Measurements from ENCODE around the gene ZBTB3. TPM values are rescaled to one million over a fixed set of nuclear protein-coding genes. Genes with fewer than 3 reads are reported as not detected.

The ZBTB3 gene
- total RNA-seq, 1 donor from 2014 or later: 13.4 TPM

- no peaks in the 10 kb centered on the region for H3K27me3 Mint-ChIP-seq
- peak overlapping the region; percentile 99 for H3K27ac Mint-ChIP-seq
These were observed 45.2 kb downstream of the ZBTB3 start for GRCh38 chr11:62708793-62709192.

GRCh38 chr11:62708392-62708791 is 45.6 kb downstream of the ZBTB3 start:
- no peak for DNase-seq (ENCODE audit: low spot score, unreplicated experiment)
- H3K4me1 Mint-ChIP-seq (ENCODE audit: low read depth): peaks cover 34% of the 10 kb centered on the region
- H3K9me3 Mint-ChIP-seq (ENCODE audit: low read depth): no peaks in the 10 kb centered on the region
- TF ChIP-seq CTCF (IDR thresholded peaks at IDR 0.05; ENCODE audit: unreplicated experiment): no peak
- H3K36me3 Mint-ChIP-seq (ENCODE audit: insufficient read depth): peaks cover 10% of the 10 kb centered on the region
- peak overlapping the region; percentile 95 for H3K4me3 Mint-ChIP-seq (ENCODE audit: low read depth)
- peak overlapping the region; percentile 99 for H3K27ac Mint-ChIP-seq
- H3K27me3 Mint-ChIP-seq: no peaks in the 10 kb centered on the region

More at GRCh38 chr11:62708793-62709192, 45.2 kb downstream of the ZBTB3 start:
- peaks cover 13% of the 10 kb centered on the region for H3K36me3 Mint-ChIP-seq (ENCODE audit: insufficient read depth)
- TF ChIP-seq CTCF (IDR thresholded peaks at IDR 0.05; ENCODE audit: unreplicated experiment): no peak
- H3K9me3 Mint-ChIP-seq (ENCODE audit: low read depth): no peaks in the 10 kb centered on the region
- peaks cover 36% of the 10 kb centered on the region for H3K4me1 Mint-ChIP-seq (ENCODE audit: low read depth)
- DNase-seq (ENCODE audit: low spot score, unreplicated experiment): no peak
- H3K4me3 Mint-ChIP-seq (ENCODE audit: low read depth): peak overlapping the region; percentile 95

DNA sequence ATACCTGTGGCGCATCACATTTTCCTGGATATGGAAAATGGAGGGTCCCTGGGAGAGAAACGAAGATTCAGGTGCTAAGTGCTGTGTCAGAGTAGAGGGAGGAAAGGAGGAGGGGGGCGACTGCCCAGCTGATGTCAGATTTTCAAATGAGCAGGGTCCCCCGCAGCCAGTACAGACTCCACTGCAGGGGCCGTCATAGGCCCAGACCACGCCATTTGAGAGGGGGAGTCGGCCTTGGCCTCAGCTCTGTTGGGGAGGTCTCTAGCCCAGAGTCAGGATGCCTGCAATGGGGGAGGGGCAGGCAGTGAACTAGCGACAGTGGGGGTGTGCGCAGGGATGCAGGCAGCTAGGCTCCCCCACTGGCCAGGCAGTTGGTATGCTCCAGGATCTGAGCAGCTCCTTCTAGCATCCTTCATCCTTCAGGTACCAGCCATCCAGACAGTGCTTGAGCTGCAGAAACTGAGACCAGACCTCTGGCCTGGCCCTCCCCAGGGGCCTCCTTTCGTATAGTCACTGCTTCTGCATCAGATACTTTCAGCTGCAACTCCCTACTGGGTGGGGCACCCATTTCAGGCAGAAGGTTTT is 46.6 kb downstream of the ZBTB3 start, which contains the start of the genes BSCL2 and GNG3:
BSCL2 (minus strand) TSS at position 148 of the 585 bp plus-strand sequence. CDS start 229 bp downstream, outside the sequence.
GNG3 (plus strand) TSS at position 400 of the 585 bp plus-strand sequence. CDS start 620 bp downstream, outside the sequence.
- Mint-ChIP-seq H3K4me1 (ENCODE audit: low read depth) (peaks cover 28% of the 10 kb centered on the region), H3K36me3 (ENCODE audit: insufficient read depth) (peaks cover 12% of the 10 kb centered on the region)

DNA sequence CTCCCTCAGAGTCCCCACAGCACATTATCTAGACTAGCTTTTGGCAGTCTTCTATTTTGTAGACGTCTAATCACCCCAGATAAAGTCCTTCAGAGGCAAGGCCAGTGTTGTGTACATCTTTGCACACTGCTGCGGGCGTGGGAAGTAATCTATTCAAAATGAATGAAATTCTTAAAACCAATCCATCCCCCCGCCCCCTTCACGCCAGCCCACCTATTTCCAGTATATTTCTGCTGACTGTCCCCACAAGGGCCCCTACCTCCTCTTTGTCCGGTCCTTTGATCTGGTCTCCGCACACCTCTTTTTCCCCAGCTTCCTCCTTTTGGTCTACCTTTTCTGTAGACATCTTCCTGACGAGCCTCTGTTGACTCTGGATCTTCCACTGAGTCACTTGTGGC is 47.1 kb downstream of the ZBTB3 start:
- Mint-ChIP-seq H3K9me3 (ENCODE audit: low read depth) (no peaks in the 10 kb centered on the region), H3K27me3 (no peaks in the 10 kb centered on the region), H3K27ac (peak overlapping the region; percentile 81), H3K4me3 (ENCODE audit: low read depth) (peak overlapping the region; percentile 64), H3K36me3 (ENCODE audit: insufficient read depth) (peaks cover 11% of the 10 kb centered on the region), H3K4me1 (ENCODE audit: low read depth) (peaks cover 28% of the 10 kb centered on the region)
- no peak for TF ChIP-seq CTCF (IDR thresholded peaks at IDR 0.05; ENCODE audit: unreplicated experiment)
- DNase-seq (ENCODE audit: low spot score, unreplicated experiment): no peak

More for the DNA sequence above, 46.6 kb downstream of the ZBTB3 start, which contains the start of the genes BSCL2 and GNG3:
- Mint-ChIP-seq H3K27ac (peak within 1 kb of the TSS; percentile 99), H3K9me3 (ENCODE audit: low read depth) (no peaks in the 10 kb centered on the region), H3K27me3 (no peaks in the 10 kb centered on the region), H3K4me3 (ENCODE audit: low read depth) (peak within 1 kb of the TSS; percentile 95)
- DNase-seq (ENCODE audit: low spot score, unreplicated experiment): no peak
- no peak for TF ChIP-seq CTCF (IDR thresholded peaks at IDR 0.05; ENCODE audit: unreplicated experiment)

DNA sequence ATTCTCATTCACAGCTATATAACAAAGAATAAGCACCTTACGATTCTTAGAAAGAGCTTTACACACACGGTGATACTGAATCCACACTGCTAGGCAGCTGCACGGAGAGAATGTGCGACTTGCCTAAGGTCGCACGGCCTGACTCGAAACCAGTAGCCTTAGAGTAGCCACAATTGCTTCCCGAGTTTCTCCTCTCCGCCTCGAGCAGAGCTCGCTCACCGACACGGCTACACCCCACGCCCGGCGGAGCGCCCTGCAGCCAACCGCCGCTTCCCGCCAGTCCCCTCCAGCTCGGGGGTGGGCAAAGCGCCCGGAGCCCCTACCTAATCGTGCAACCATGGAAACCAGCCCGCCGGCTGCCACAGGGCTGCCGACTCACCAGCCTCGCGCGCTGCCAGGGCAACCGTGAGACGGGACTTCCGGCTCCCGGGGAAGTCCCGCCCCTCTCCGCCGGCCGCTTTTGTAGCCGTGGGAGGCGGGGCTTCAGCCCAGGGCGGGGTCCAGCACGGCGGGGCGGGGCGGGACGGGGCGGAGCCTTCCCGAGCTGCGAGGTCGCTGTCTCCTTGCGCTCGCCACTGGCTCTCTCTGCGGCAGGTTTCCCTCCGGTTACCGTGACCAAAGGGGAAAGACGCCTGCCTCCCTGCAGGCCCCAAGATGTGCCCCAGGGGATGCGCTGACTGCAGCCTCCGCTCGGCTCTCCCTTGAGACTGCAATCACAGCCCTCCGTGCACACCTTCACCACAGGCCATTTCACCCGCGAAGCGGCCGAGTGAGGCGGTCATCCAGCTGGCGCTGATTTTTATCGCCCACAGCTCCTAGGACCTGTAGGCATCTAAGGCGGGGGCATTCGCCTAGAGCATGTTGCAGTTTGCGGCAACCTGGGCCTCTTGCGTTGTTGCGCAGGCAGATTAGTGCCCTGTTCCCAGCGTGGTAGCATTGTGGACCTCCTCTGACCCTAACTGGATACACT is 47.8 kb downstream of the ZBTB3 start:
- peaks cover 28% of the 10 kb centered on the region for H3K4me1 Mint-ChIP-seq (ENCODE audit: low read depth)
- no peaks in the 10 kb centered on the region for H3K27me3 Mint-ChIP-seq
- H3K4me3 Mint-ChIP-seq (ENCODE audit: low read depth): peak overlapping the region; percentile 90
- H3K27ac Mint-ChIP-seq: peak overlapping the region; percentile 99
- H3K9me3 Mint-ChIP-seq (ENCODE audit: low read depth): no peaks in the 10 kb centered on the region
- H3K36me3 Mint-ChIP-seq (ENCODE audit: insufficient read depth): peaks cover 11% of the 10 kb centered on the region
- TF ChIP-seq CTCF (IDR thresholded peaks at IDR 0.05; ENCODE audit: unreplicated experiment): no peak
- DNase-seq (ENCODE audit: low spot score, unreplicated experiment): peak; percentile 91
